Measurements from ENCODE around the gene MORN2.

- no peak for TF ChIP-seq CTCF (CRISPR knock-in tag; IDR thresholded peaks at IDR 0.05)
- no peak for TF ChIP-seq ZNF510 (CRISPR knock-in tag; IDR thresholded peaks at IDR 0.05; ENCODE audit: low read depth)
- TF ChIP-seq ZNF280B (CRISPR knock-in tag; IDR thresholded peaks at IDR 0.05; ENCODE audit: borderline replicate concordance): no peak
- no peak for TF ChIP-seq TRIM22 (IDR thresholded peaks at IDR 0.05)
Measured at GRCh38 chr2:38909872-38910271, 34.1 kb downstream of the MORN2 start.
